A204.1 (cell line): Measurements from ENCODE around the gene GPC6.

Experiments
- FAIRE-seq: peaks from 2 replicates; lab custom pipeline; 2012; peaks lifted over from hg19 to GRCh38; lab: Jason Lieb, UNC

The GPC6 gene

GRCh38 chr13:93700115-93700514, 473.5 kb downstream of the GPC6 start:
- FAIRE-seq, result no peak

GRCh38 chr13:93708308-93709075, 481.9 kb downstream of the GPC6 start:
- no peak for FAIRE-seq

GRCh38 chr13:93709506-93710244, 483.1 kb downstream of the GPC6 start:
- FAIRE-seq, result peak; percentile 25

- no peak for FAIRE-seq
These were observed 487.6 kb downstream of the GPC6 start for GRCh38 chr13:93714171-93714570.

GRCh38 chr13:93715866-93716265, 489.3 kb downstream of the GPC6 start:
- FAIRE-seq, result no peak

- FAIRE-seq, result no peak
These were observed 490.0 kb downstream of the GPC6 start for GRCh38 chr13:93716623-93717022.

GRCh38 chr13:93721483-93721882, 494.9 kb downstream of the GPC6 start:
- FAIRE-seq, result no peak

- FAIRE-seq, result no peak
These were observed 496.7 kb downstream of the GPC6 start for GRCh38 chr13:93723316-93723715.

- peak; percentile 51 for FAIRE-seq
These were observed 497.6 kb downstream of the GPC6 start for GRCh38 chr13:93724187-93724586.

GRCh38 chr13:93726173-93726957, 499.8 kb downstream of the GPC6 start:
- FAIRE-seq, result no peak

- FAIRE-seq, result no peak
These were observed 500.9 kb downstream of the GPC6 start for GRCh38 chr13:93727211-93728141.

GRCh38 chr13:93729383-93729782, 502.8 kb downstream of the GPC6 start:
- no peak for FAIRE-seq

- no peak for FAIRE-seq
These were observed 504.2 kb downstream of the GPC6 start for GRCh38 chr13:93730780-93731179.

- no peak for FAIRE-seq
These were observed 505.6 kb downstream of the GPC6 start for GRCh38 chr13:93732186-93732585.

GRCh38 chr13:93736081-93736480, 509.5 kb downstream of the GPC6 start:
- FAIRE-seq, result no peak

- FAIRE-seq, result no peak
These were observed 510.3 kb downstream of the GPC6 start for GRCh38 chr13:93736909-93737308.

GRCh38 chr13:93740334-93740733, 513.7 kb downstream of the GPC6 start:
- FAIRE-seq, result no peak

- FAIRE-seq, result no peak
These were observed 517.4 kb downstream of the GPC6 start for GRCh38 chr13:93744033-93744432.

- FAIRE-seq, result no peak
These were observed 518.3 kb downstream of the GPC6 start for GRCh38 chr13:93744886-93745285.

GRCh38 chr13:93745884-93746283, 519.3 kb downstream of the GPC6 start:
- no peak for FAIRE-seq

GRCh38 chr13:93746589-93746988, 520.0 kb downstream of the GPC6 start:
- FAIRE-seq, result no peak

- FAIRE-seq, result no peak
These were observed 524.1 kb downstream of the GPC6 start for GRCh38 chr13:93750676-93751075.
